Esophagus squamous epithelium (tissue), 5 donors: ENCODE results near the gene DNAL4. TPM values are rescaled to one million over a fixed set of nuclear protein-coding genes. Genes with fewer than 3 reads are reported as not detected.

Source experiments
- DNase-seq: peaks from one replicate; lab custom pipeline; 2025; lab: John Stamatoyannopoulos, UW
- H3K27ac ChIP-seq, 4 donors: fragments of 200-600 bp; sonication (generic); one replicate each; pipeline ENCODE4 v1.5.1; 2016 to 2019; ENCODE audit warnings: mild to moderate bottlenecking in 1 of 4
- H3K27me3 ChIP-seq, 4 donors: fragments of 200-600 bp; sonication (generic); 1 replicate in 3 of 4; 2 replicates in 1 of 4; pipeline versions ENCODE4 v1.5.1 to v1.6.0; 2017 to 2021; ENCODE audit warnings: antibody characterized with exemption in 1 of 4
- H3K36me3 ChIP-seq, 3 donors: fragments of 200-600 bp; sonication (generic); one replicate each; pipeline ENCODE4 v1.5.1; 2016 to 2019
- H3K4me1 ChIP-seq, 3 donors: fragments of 200-600 bp; sonication (generic); one replicate each; pipeline ENCODE4 v1.5.1; 2017 to 2019
- H3K4me3 ChIP-seq, 4 donors: fragments of 200-600 bp; sonication (generic); 1 replicate in 3 of 4; 2 replicates in 1 of 4; pipeline ENCODE4 v1.5.1; 2016 to 2019; ENCODE audit warnings: mild to moderate bottlenecking in 2 of 4, moderate library complexity in 1 of 4
- H3K9me3 ChIP-seq, 3 donors: fragments of 200-600 bp; sonication (generic); one replicate each; pipeline ENCODE4 v1.5.1; 2016 to 2019
- POLR2A ChIP-seq, 4 donors: fragments of 450-650 bp; IDR thresholded peaks; one replicate each; pipeline ENCODE4 v1.6.1; 2017; ENCODE audit warnings: antibody characterized with exemption in 4 of 4, mild to moderate bottlenecking in 4 of 4, moderate library complexity in 3 of 4
- WGBS, 2 donors: methylation state at CpG; one replicate each; pipeline ENCODE4 v1.1.5; 2018; 5-methylcytosine and 5-hydroxymethylcytosine counted together
- intact Hi-C: fragments of 100-400 bp; cut with DNase I; formaldehyde crosslinking; loops from one replicate; pipeline ENCODE4 v1.15.0; 2022
- total RNA-seq, 4 donors: library from RNA; depleted of rRNA; stranded (reverse); fragments of >200 nt; gene quantifications; one replicate each; pipeline ENCODE4 v1.1.0, GENCODE V29; 2016
- TF ChIP-seq, protein P1 (sequence below), 6 experiments: fragments of 450-650 bp in 4 of 6; fragments of 200-600 bp in 2 of 6; sonication (generic) in 2 of 6; IDR thresholded peaks; one replicate each; pipeline ENCODE4 v1.5.1; 2016 to 2019; ENCODE audit warnings: antibody characterized with exemption in 6 of 6, mild to moderate bottlenecking in 4 of 6, moderate library complexity in 4 of 6
- donor health status: DM: yes; HTN: yes; CAD: no.

DNAL4 gene
- total RNA-seq, 4 donors from 2014 or later: 7.3 to 15.5 (median 13.7) TPM

DNA sequence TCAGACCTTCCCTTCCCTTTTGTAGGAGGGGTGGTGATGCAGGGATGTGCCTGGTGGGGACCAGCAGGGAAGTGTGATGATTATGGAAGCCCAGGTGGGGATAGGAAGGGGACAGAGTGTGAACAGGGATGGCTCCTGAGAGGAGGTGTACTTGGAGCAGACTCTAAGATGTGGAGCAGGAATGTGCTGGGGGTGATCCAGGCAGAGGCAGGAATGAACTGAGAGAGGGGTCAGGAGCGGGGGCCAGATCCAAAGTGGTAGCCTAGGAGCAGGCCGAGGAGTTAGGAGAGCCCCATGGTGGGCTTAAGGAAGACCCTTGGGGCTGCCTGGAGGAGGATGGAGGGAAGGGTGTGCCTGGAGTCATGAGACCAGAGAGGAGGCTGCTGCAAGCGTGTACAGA, 46.2 kb upstream of the DNAL4 start:
- Histone ChIP-seq H3K27me3 (peaks cover 0 to 72% (median 2%) of the 10 kb centered on the region in 4 donors), H3K36me3 (no peaks in the 10 kb centered on the region), H3K4me3 (no peak overlapping the region), H3K27ac (no peak overlapping the region), H3K4me1 (peaks cover 3 to 34% (median 14%) of the 10 kb centered on the region in 3 donors), H3K9me3 (no peaks in the 10 kb centered on the region)
- DNase-seq: no peak
- TF ChIP-seq POLR2A (IDR thresholded peaks at IDR 0.05): no peak
- TF ChIP-seq, protein P1, sequence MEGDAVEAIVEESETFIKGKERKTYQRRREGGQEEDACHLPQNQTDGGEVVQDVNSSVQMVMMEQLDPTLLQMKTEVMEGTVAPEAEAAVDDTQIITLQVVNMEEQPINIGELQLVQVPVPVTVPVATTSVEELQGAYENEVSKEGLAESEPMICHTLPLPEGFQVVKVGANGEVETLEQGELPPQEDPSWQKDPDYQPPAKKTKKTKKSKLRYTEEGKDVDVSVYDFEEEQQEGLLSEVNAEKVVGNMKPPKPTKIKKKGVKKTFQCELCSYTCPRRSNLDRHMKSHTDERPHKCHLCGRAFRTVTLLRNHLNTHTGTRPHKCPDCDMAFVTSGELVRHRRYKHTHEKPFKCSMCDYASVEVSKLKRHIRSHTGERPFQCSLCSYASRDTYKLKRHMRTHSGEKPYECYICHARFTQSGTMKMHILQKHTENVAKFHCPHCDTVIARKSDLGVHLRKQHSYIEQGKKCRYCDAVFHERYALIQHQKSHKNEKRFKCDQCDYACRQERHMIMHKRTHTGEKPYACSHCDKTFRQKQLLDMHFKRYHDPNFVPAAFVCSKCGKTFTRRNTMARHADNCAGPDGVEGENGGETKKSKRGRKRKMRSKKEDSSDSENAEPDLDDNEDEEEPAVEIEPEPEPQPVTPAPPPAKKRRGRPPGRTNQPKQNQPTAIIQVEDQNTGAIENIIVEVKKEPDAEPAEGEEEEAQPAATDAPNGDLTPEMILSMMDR (IDR thresholded peaks at IDR 0.05): no peak
- WGBS, 2 donors: 79 to 97% methylated on average over 3 of the region's 3 CpGs
- intact Hi-C loops: no loop called here

GRCh38 chr22:38839686-38840085, 45.7 kb upstream of the DNAL4 start:
- WGBS, 2 donors: 81 to 83% methylated on average over 1 of the region's 1 CpG
- Histone ChIP-seq H3K27me3 (peaks cover 0 to 71% (median 2%) of the 10 kb centered on the region in 4 donors), H3K4me1 (peaks cover 3 to 34% (median 14%) of the 10 kb centered on the region in 3 donors), H3K27ac (no peak overlapping the region), H3K4me3 (no peak overlapping the region), H3K36me3 (no peaks in the 10 kb centered on the region), H3K9me3 (no peaks in the 10 kb centered on the region)
- intact Hi-C loops: no loop called here
- TF ChIP-seq, protein P1 (IDR thresholded peaks at IDR 0.05): no peak
- no peak for TF ChIP-seq POLR2A (IDR thresholded peaks at IDR 0.05)
- no peak for DNase-seq

DNA sequence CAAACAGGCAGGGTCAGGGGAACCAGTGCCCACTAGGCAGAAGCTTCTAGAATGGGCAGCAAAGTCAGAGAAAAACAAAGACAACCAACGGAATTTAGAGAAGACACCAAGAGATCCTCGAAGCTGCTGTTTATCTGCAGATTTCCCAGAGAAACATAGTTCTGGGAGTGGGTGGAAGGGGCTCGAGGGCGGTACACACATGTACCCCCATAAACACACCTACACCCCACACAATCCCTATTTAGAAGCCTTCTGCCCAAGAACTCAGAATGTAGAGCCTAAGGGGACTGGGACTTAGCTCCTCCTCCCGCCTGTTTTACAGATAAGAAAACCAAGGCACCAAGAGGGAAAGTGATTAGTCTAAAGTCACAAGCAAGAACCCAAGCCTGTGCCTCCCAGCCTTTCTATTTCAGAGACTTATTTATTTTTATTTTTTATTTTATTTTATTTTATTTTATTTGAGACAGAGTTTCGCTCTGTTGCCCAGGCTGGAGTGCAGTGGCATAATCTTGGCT, 43.5 kb upstream of the DNAL4 start:
- WGBS, 2 donors: 71 to 83% methylated on average over 6 of the region's 6 CpGs
- Histone ChIP-seq H3K27me3 (peaks cover 0 to 50% (median 0%) of the 10 kb centered on the region in 4 donors), H3K4me3 (no peak overlapping the region), H3K9me3 (no peaks in the 10 kb centered on the region), H3K4me1 (peaks cover 0 to 16% (median 0%) of the 10 kb centered on the region in 3 donors), H3K36me3 (no peaks in the 10 kb centered on the region), H3K27ac (no peak overlapping the region)
- DNase-seq: no peak
- no peak for TF ChIP-seq POLR2A (IDR thresholded peaks at IDR 0.05)
- TF ChIP-seq, protein P1 (IDR thresholded peaks at IDR 0.05): no peak
- intact Hi-C loops: no loop called here

GRCh38 chr22:38835888-38836301, 42.0 kb upstream of the DNAL4 start:
- TF ChIP-seq POLR2A (IDR thresholded peaks at IDR 0.05): no peak
- TF ChIP-seq, protein P1 (IDR thresholded peaks at IDR 0.05): no peak
- no peaks in the 10 kb centered on the region for H3K9me3 ChIP-seq
- 58 to 62% methylated on average over 5 to 9 of the region's 19 CpGs for WGBS, 2 donors
- no peak for DNase-seq
- H3K4me1 ChIP-seq: no peaks in the 10 kb centered on the region
- H3K27me3 ChIP-seq: peaks cover 0 to 34% (median 0%) of the 10 kb centered on the region in 4 donors
- H3K27ac ChIP-seq: no peak overlapping the region
- intact Hi-C loops: no loop called here
- no peaks in the 10 kb centered on the region for H3K36me3 ChIP-seq
- H3K4me3 ChIP-seq: no peak overlapping the region

DNA sequence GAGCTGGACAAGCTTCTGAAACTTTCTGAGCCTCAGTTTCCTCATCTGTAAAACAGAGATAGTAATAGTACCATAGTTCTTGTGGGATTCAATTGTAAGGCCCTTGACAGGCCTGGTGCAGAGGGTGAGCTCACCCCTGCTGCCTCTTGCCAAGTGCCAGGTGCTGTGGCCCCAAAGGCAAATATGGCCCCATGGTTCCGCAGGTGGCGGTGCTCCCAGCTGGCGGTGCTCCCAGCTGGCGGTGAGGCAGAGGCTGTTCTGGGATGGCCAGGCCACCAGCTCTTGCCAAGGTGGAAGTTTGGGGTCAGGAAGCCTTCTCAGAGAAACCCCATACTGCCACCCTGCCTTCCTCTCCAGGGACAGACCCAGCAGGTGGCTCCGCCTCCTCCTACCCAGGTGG, 41.0 kb upstream of the DNAL4 start:
- Histone ChIP-seq H3K27me3 (peaks cover 0 to 25% (median 0%) of the 10 kb centered on the region in 4 donors), H3K36me3 (no peaks in the 10 kb centered on the region), H3K4me3 (no peak overlapping the region), H3K4me1 (no peaks in the 10 kb centered on the region), H3K27ac (no peak overlapping the region), H3K9me3 (no peaks in the 10 kb centered on the region)
- WGBS, 2 donors: 86 to 91% methylated on average over 4 of the region's 5 CpGs
- no peak for DNase-seq
- TF ChIP-seq, protein P1 (IDR thresholded peaks at IDR 0.05): no peak
- TF ChIP-seq POLR2A (IDR thresholded peaks at IDR 0.05): no peak
- intact Hi-C loops: no loop called here
